AG20443 (cell line): ENCODE results near the gene CMPK1.
"Not testable (repeated sequence)": the region's sequence is repeated elsewhere in the genome, so short reads cannot be mapped to it uniquely, and the experiment has no call there.

Experiments
- DNase-seq: peaks from one replicate; pipeline ENCODE4 v3.0.0; 2012; ENCODE audit warnings: low spot score, mixed read lengths

The CMPK1 gene

GRCh38 chr1:47338249-47339077 is 4.9 kb downstream of the CMPK1 start:
- no peak for DNase-seq

- DNase-seq, result no peak
These were observed 6.6 kb downstream of the CMPK1 start for GRCh38 chr1:47340227-47340626.

GRCh38 chr1:47346979-47347378 is 13.4 kb downstream of the CMPK1 start:
- not testable (repeated sequence) for DNase-seq

- no peak for DNase-seq
These were observed 14.1 kb downstream of the CMPK1 start for GRCh38 chr1:47347735-47348134.

GRCh38 chr1:47348246-47348645 is 14.7 kb downstream of the CMPK1 start:
- DNase-seq, result no peak

GRCh38 chr1:47351305-47351704 is 17.7 kb downstream of the CMPK1 start:
- DNase-seq, result no peak

GRCh38 chr1:47361380-47361779 is 27.8 kb downstream of the CMPK1 start:
- DNase-seq, result no peak

GRCh38 chr1:47362828-47363227 is 29.2 kb downstream of the CMPK1 start:
- DNase-seq, result no peak

- no peak for DNase-seq
These were observed 34.1 kb downstream of the CMPK1 start for GRCh38 chr1:47367651-47368050.

- no peak for DNase-seq
These were observed 37.5 kb downstream of the CMPK1 start for GRCh38 chr1:47371016-47371517.

- DNase-seq, result no peak
These were observed 40.9 kb downstream of the CMPK1 start for GRCh38 chr1:47374501-47374900.

- DNase-seq, result no peak
These were observed 44.6 kb downstream of the CMPK1 start for GRCh38 chr1:47378147-47378546.

- DNase-seq, result no peak
These were observed 47.1 kb downstream of the CMPK1 start for GRCh38 chr1:47380699-47381098.

- no peak for DNase-seq
These were observed 48.9 kb downstream of the CMPK1 start for GRCh38 chr1:47382399-47382983.

GRCh38 chr1:47384083-47384482 is 50.5 kb downstream of the CMPK1 start:
- DNase-seq, result no peak

- no peak for DNase-seq
These were observed 51.4 kb downstream of the CMPK1 start for GRCh38 chr1:47385020-47385419.

GRCh38 chr1:47386268-47386667 is 52.7 kb downstream of the CMPK1 start:
- DNase-seq, result no peak

- no peak for DNase-seq
These were observed 54.7 kb downstream of the CMPK1 start for GRCh38 chr1:47388030-47388890.

GRCh38 chr1:47388891-47389238 is 55.3 kb downstream of the CMPK1 start:
- peak; percentile 89 for DNase-seq

GRCh38 chr1:47389731-47390130 is 56.1 kb downstream of the CMPK1 start:
- DNase-seq, result no peak

- DNase-seq, result no peak
These were observed 57.3 kb downstream of the CMPK1 start for GRCh38 chr1:47390843-47391242.

- DNase-seq, result no peak
These were observed 59.6 kb downstream of the CMPK1 start for GRCh38 chr1:47393141-47393540.

GRCh38 chr1:47395433-47395832 is 61.8 kb downstream of the CMPK1 start:
- DNase-seq, result no peak
